NB4 (cell line): Measurements from ENCODE around the gene MED13L.
"Not testable (repeated sequence)": the region's sequence is repeated elsewhere in the genome, so short reads cannot be mapped to it uniquely, and the experiment has no call there.

ENCODE experiments used
- MYC ChIP-seq: IDR thresholded peaks from 2 replicates; pipeline ENCODE4 v1.6.1; 2011; ENCODE audit warnings: low read depth, low read length
- TF ChIP-seq, protein P1 (sequence below): IDR thresholded peaks from one replicate; pipeline ENCODE4 v1.5.1; 2012; ENCODE audit warnings: low read depth, low read length
- TF ChIP-seq, protein P2 (sequence below): IDR thresholded peaks from 2 replicates; pipeline ENCODE4 v1.6.1; 2011; ENCODE audit warnings: low read depth, low read length

DNA sequence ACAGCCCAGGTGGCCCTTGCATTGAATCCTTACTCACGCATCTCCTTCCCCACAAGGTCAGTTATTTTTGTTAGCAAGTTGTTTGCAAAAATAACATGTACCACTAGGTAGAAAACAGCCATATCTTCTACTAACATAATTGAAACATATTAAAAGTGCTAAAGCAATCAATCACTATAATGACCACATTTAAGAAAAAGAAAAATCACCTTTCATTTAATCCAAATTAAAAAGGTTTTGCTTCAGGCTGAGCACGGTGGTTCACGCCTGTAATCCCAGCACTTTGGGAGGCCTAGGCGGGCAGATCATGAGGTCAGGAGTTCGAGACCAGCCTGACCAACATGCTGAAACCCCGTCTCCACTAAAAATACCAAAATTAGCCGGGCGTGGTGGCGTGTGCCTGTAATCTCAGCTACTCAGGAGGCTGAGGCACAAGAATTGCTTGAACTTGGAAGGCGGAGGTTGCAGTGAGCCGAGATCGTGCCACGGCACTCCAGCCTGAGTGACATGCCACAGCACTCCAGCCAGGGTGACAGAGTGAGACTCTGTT lies 38.8 kb downstream of the MED13L start:
- TF ChIP-seq MYC = not testable (repeated sequence)
- TF ChIP-seq, protein P1, sequence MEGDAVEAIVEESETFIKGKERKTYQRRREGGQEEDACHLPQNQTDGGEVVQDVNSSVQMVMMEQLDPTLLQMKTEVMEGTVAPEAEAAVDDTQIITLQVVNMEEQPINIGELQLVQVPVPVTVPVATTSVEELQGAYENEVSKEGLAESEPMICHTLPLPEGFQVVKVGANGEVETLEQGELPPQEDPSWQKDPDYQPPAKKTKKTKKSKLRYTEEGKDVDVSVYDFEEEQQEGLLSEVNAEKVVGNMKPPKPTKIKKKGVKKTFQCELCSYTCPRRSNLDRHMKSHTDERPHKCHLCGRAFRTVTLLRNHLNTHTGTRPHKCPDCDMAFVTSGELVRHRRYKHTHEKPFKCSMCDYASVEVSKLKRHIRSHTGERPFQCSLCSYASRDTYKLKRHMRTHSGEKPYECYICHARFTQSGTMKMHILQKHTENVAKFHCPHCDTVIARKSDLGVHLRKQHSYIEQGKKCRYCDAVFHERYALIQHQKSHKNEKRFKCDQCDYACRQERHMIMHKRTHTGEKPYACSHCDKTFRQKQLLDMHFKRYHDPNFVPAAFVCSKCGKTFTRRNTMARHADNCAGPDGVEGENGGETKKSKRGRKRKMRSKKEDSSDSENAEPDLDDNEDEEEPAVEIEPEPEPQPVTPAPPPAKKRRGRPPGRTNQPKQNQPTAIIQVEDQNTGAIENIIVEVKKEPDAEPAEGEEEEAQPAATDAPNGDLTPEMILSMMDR = not testable (repeated sequence)
- TF ChIP-seq, protein P2, sequence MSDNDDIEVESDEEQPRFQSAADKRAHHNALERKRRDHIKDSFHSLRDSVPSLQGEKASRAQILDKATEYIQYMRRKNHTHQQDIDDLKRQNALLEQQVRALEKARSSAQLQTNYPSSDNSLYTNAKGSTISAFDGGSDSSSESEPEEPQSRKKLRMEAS = not testable (repeated sequence)
